ENCODE results near the gene CKAP2L.

GRCh38 chr2:112796486-112796885 is 32.1 kb upstream of the CKAP2L start:
- TF ChIP-seq MAX (IDR thresholded peaks at IDR 0.05) (no peak), ZBTB33 (IDR thresholded peaks at IDR 0.05) (no peak), CTCF (IDR thresholded peaks at IDR 0.05; ENCODE audit: low read depth, low read length, missing input control) (no peak), SP1 (IDR thresholded peaks at IDR 0.05) (no peak), YY1 (IDR thresholded peaks at IDR 0.05) (no peak), TAF1 (conservative IDR thresholded peaks at IDR 0.05) (no peak), ATF3 (IDR thresholded peaks at IDR 0.05) (no peak), JUND (IDR thresholded peaks at IDR 0.05) (no peak), RAD21 (IDR thresholded peaks at IDR 0.05) (no peak), REST (IDR thresholded peaks at IDR 0.05) (no peak), HNF4A (conservative IDR thresholded peaks at IDR 0.05) (no peak), GABPA (IDR thresholded peaks at IDR 0.05 in 1 of 2, conservative IDR thresholded peaks at IDR 0.05 in 1 of 2) (no peak)

Measured in liver (tissue), 3 donors.